Neuronal stem cell (in vitro differentiated cells): ENCODE measurements around the gene AKR1E2.

Experiments used
- DNase-seq: peaks from one replicate; pipeline ENCODE4 v3.0.0-alpha.2; 2013; ENCODE audit warnings: low spot score
- H2AFZ ChIP-seq: one replicate; pipeline ENCODE4 v1.6.1; 2013; ENCODE audit warnings: mild to moderate bottlenecking, low read length, inconsistent platforms
- H2AK5ac ChIP-seq: 2 replicates; pipeline ENCODE4 v1.6.1; 2013; ENCODE audit warnings: low read depth, mild to moderate bottlenecking, inconsistent platforms, low read length, moderate library complexity, mixed read lengths
- H2BK120ac ChIP-seq: 2 replicates; pipeline ENCODE4 v1.6.1; 2013; ENCODE audit warnings: low read depth, mild to moderate bottlenecking, inconsistent platforms, low read length, moderate library complexity, mixed read lengths
- H2BK12ac ChIP-seq: one replicate; pipeline ENCODE4 v1.6.1; 2013; ENCODE audit warnings: low read length, inconsistent platforms
- H2BK15ac ChIP-seq: 2 replicates; pipeline ENCODE4 v1.6.1; 2013; ENCODE audit warnings: mild to moderate bottlenecking, low read length, inconsistent platforms, mixed read lengths
- H2BK5ac ChIP-seq: one replicate; pipeline ENCODE4 v1.6.1; 2013; ENCODE audit warnings: inconsistent platforms, mild to moderate bottlenecking, low read length, moderate library complexity
- H3K14ac ChIP-seq: one replicate; pipeline ENCODE4 v1.6.1; 2013; ENCODE audit warnings: low read length, inconsistent platforms
- H3K18ac ChIP-seq: 2 replicates; pipeline ENCODE4 v1.6.1; 2013; ENCODE audit warnings: low read length, inconsistent platforms
- H3K23ac ChIP-seq: 2 replicates; pipeline ENCODE4 v1.6.1; 2013; ENCODE audit warnings: low read depth, mild to moderate bottlenecking, mixed read lengths, low read length, inconsistent platforms; ENCODE audit not compliant: poor library complexity
- H3K27ac ChIP-seq: replicated peaks from 3 replicates; pipeline ENCODE4 v1.5.1; 2013; ENCODE audit warnings: low read length, inconsistent platforms
- H3K27me3 ChIP-seq, 3 experiments: 2 replicates each; pipeline ENCODE4 v1.6.1; 2013; ENCODE audit warnings: low read length in 3 of 3, mild to moderate bottlenecking in 2 of 3, inconsistent platforms in 1 of 3, low read depth in 1 of 3, mixed read lengths in 1 of 3, moderate library complexity in 1 of 3; ENCODE audit not compliant: control insufficient read depth in 3 of 3, insufficient read depth in 3 of 3
- H3K36me3 ChIP-seq, 2 donors: replicated peaks in 1 of 2; 2 replicates each; pipeline ENCODE4 v1.6.1; 2013; ENCODE audit warnings: low read length in 2 of 2; ENCODE audit not compliant: control insufficient read depth in 2 of 2, insufficient read depth in 2 of 2
- H3K4ac ChIP-seq: 2 replicates; pipeline ENCODE4 v1.6.1; 2013; ENCODE audit warnings: inconsistent platforms, mild to moderate bottlenecking, low read length, moderate library complexity
- H3K4me1 ChIP-seq, 2 donors: 1 replicate in 1 of 2; 2 replicates in 1 of 2; pipeline ENCODE4 v1.6.1; 2013; ENCODE audit warnings: low read length in 2 of 2, low read depth in 1 of 2; ENCODE audit not compliant: control insufficient read depth in 2 of 2, insufficient read depth in 1 of 2
- H3K4me2 ChIP-seq: one replicate; pipeline ENCODE4 v1.6.1; 2013; ENCODE audit warnings: mild to moderate bottlenecking, low read length, inconsistent platforms; ENCODE audit not compliant: insufficient read depth, poor library complexity, severe bottlenecking
- H3K4me3 ChIP-seq, 2 donors: 2 replicates each; pipeline ENCODE4 v1.5.1; 2013; ENCODE audit warnings: low read length in 2 of 2, mild to moderate bottlenecking in 2 of 2, inconsistent platforms in 1 of 2, moderate library complexity in 1 of 2
- H3K79me1 ChIP-seq: one replicate; pipeline ENCODE4 v1.6.1; 2013; ENCODE audit warnings: low read depth, mild to moderate bottlenecking, inconsistent platforms, low read length, moderate library complexity
- H3K9ac ChIP-seq: one replicate; pipeline ENCODE4 v1.6.1; 2013; ENCODE audit warnings: mild to moderate bottlenecking, low read depth, low read length, inconsistent platforms; ENCODE audit not compliant: poor library complexity
- H3K9me3 ChIP-seq, 2 donors: replicated peaks in 1 of 2; 2 replicates each; pipeline versions ENCODE3 to v1.6.1; 2013; ENCODE audit warnings: low read length in 2 of 2, mild to moderate bottlenecking in 2 of 2, inconsistent platforms in 1 of 2, low read depth in 1 of 2, mixed read lengths in 1 of 2, moderate library complexity in 1 of 2; ENCODE audit not compliant: control insufficient read depth in 2 of 2, insufficient read depth in 1 of 2
- H4K8ac ChIP-seq: one replicate; pipeline ENCODE4 v1.6.1; 2013; ENCODE audit warnings: low read depth, mild to moderate bottlenecking, inconsistent platforms, low read length, moderate library complexity
- H4K91ac ChIP-seq: one replicate; pipeline ENCODE4 v1.6.1; 2013; ENCODE audit warnings: low read length, low read depth, mild to moderate bottlenecking, inconsistent platforms; ENCODE audit not compliant: poor library complexity
- WGBS, 2 donors: extraction: QIAGEN DNeasy Blood & Tissue Kit; methylation state at CpG; one replicate each; pipeline ENCODE4 v1.1.7; 2013; ENCODE audit warnings: missing lambda C conversion rate in 2 of 2, mixed read lengths in 1 of 2; ENCODE audit not compliant: insufficient read length in 2 of 2, insufficient replicate concordance in 1 of 2; ENCODE audit errors: extremely low coverage in 2 of 2; 5-methylcytosine and 5-hydroxymethylcytosine counted together

AKR1E2 gene

GRCh38 chr10:4819067-4819466 is 6.9 kb upstream of the AKR1E2 start:
- no peaks in the 10 kb centered on the region for H3K79me1 ChIP-seq
- no peak overlapping the region for H3K23ac ChIP-seq
- H4K8ac ChIP-seq, result no peak overlapping the region
- H3K4ac ChIP-seq, result no peak overlapping the region
- no peaks in the 10 kb centered on the region for H3K4me1 ChIP-seq
- no peak overlapping the region for H3K27ac ChIP-seq
- H3K36me3 ChIP-seq, result no peaks in the 10 kb centered on the region
- no peak overlapping the region for H2BK5ac ChIP-seq
- WGBS, 2 donors, result no CpG with 5 or more reads among the region's 2 CpGs
- no peaks in the 10 kb centered on the region for H3K27me3 ChIP-seq
- H3K18ac ChIP-seq, result no peak overlapping the region
- no peak overlapping the region for H4K91ac ChIP-seq
- DNase-seq, result no peak
- no peak overlapping the region for H3K9ac ChIP-seq
- no peak overlapping the region for H2BK15ac ChIP-seq
- no peak overlapping the region for H3K14ac ChIP-seq
- no peak overlapping the region for H3K4me3 ChIP-seq
- H2BK120ac ChIP-seq, result no peak overlapping the region
- H2BK12ac ChIP-seq, result no peak overlapping the region
- peaks cover 0 to 2% of the 10 kb centered on the region in 2 donors for H3K9me3 ChIP-seq
- no peak overlapping the region for H2AFZ ChIP-seq
- H3K4me2 ChIP-seq, result no peak overlapping the region
- no peak overlapping the region for H2AK5ac ChIP-seq

GRCh38 chr10:4819707-4820106 is 6.3 kb upstream of the AKR1E2 start:
- Histone ChIP-seq H3K79me1 (no peaks in the 10 kb centered on the region), H3K18ac (no peak overlapping the region), H2BK120ac (no peak overlapping the region), H4K91ac (no peak overlapping the region), H2AK5ac (no peak overlapping the region), H2BK15ac (no peak overlapping the region), H2AFZ (no peak overlapping the region), H3K4me3 (no peak overlapping the region), H3K27ac (no peak overlapping the region), H2BK5ac (no peak overlapping the region), H3K14ac (no peak overlapping the region), H3K27me3 (no peaks in the 10 kb centered on the region), H3K4me1 (no peaks in the 10 kb centered on the region), H3K9me3 (peaks cover 0 to 2% of the 10 kb centered on the region in 2 donors), H3K4ac (no peak overlapping the region), H3K9ac (no peak overlapping the region), H3K4me2 (no peak overlapping the region), H3K23ac (no peak overlapping the region), H3K36me3 (no peaks in the 10 kb centered on the region), H4K8ac (no peak overlapping the region), H2BK12ac (no peak overlapping the region)
- no CpG with 5 or more reads among the region's 7 CpGs for WGBS, 2 donors
- DNase-seq, result no peak

GRCh38 chr10:4820804-4821401 is 5.1 kb upstream of the AKR1E2 start:
- WGBS, 2 donors, result no CpG with 5 or more reads among the region's 8 CpGs
- H2BK5ac ChIP-seq, result no peak overlapping the region
- no peak overlapping the region for H3K4me3 ChIP-seq

GRCh38 chr10:4822208-4822607 is 3.8 kb upstream of the AKR1E2 start:
- DNase-seq, result no peak
- Histone ChIP-seq H2AK5ac (no peak overlapping the region), H3K4me3 (no peak overlapping the region), H4K8ac (no peak overlapping the region), H2BK120ac (no peak overlapping the region), H2BK15ac (no peak overlapping the region), H3K4ac (no peak overlapping the region), H2BK12ac (no peak overlapping the region), H3K14ac (no peak overlapping the region), H3K9me3 (peaks cover 0 to 7% of the 10 kb centered on the region in 2 donors), H2AFZ (no peak overlapping the region), H2BK5ac (no peak overlapping the region), H3K4me2 (no peak overlapping the region), H3K27me3 (peaks cover 0 to 18% (median 4%) of the 10 kb centered on the region in 3 experiments), H3K79me1 (no peaks in the 10 kb centered on the region), H3K18ac (no peak overlapping the region), H3K9ac (no peak overlapping the region), H3K23ac (no peak overlapping the region), H3K27ac (no peak overlapping the region), H3K36me3 (no peaks in the 10 kb centered on the region), H3K4me1 (peaks cover 0 to 2% of the 10 kb centered on the region in 2 donors), H4K91ac (no peak overlapping the region)
- WGBS, 2 donors, result 100% methylated on average over 1 of the region's 5 CpGs

More at GRCh38 chr10:4820804-4821401, 5.1 kb upstream of the AKR1E2 start:
- H3K36me3 ChIP-seq, result no peaks in the 10 kb centered on the region
- no peak overlapping the region for H2AK5ac ChIP-seq
- no peak overlapping the region for H2BK12ac ChIP-seq
- H3K79me1 ChIP-seq, result no peaks in the 10 kb centered on the region
- H3K4me2 ChIP-seq, result no peak overlapping the region
- H2BK120ac ChIP-seq, result no peak overlapping the region
- H3K4me1 ChIP-seq, result no peaks in the 10 kb centered on the region
- no peak overlapping the region for H3K9ac ChIP-seq
- no peak overlapping the region for H3K27ac ChIP-seq
- no peak overlapping the region for H4K91ac ChIP-seq
- H3K27me3 ChIP-seq, result peaks cover 0 to 10% (median 4%) of the 10 kb centered on the region in 3 experiments
- no peak overlapping the region for H3K18ac ChIP-seq
- no peak overlapping the region for H3K14ac ChIP-seq
- H4K8ac ChIP-seq, result no peak overlapping the region
- H2AFZ ChIP-seq, result no peak overlapping the region
- H3K4ac ChIP-seq, result no peak overlapping the region
- no peak overlapping the region for H3K23ac ChIP-seq
- peaks cover 0 to 7% of the 10 kb centered on the region in 2 donors for H3K9me3 ChIP-seq
- DNase-seq, result no peak
- no peak overlapping the region for H2BK15ac ChIP-seq
